ENCODE results near the gene RACK1.
"Not testable (repeated sequence)": the region's sequence is repeated elsewhere in the genome, so short reads cannot be mapped to it uniquely, and the experiment has no call there.

Gene RACK1

GRCh38 chr5:181243564-181244343, at the start of gene RACK1:
Gene RACK1 (minus strand): TSS chr5:181243906. CDS start chr5:181243800, 106 bp downstream.
- in situ Hi-C loops (cut with MboI; ENCODE audit: low sequenced_read_pairs), result no loop called here

GRCh38 chr5:181287331-181287730, 43.6 kb upstream of the RACK1 start:
- in situ Hi-C loops (cut with MboI; ENCODE audit: low sequenced_read_pairs), result not testable (repeated sequence)

- in situ Hi-C loops (cut with MboI; ENCODE audit: low sequenced_read_pairs), result not testable (repeated sequence)
These were observed 42.4 kb upstream of the RACK1 start for GRCh38 chr5:181285962-181286705.

GRCh38 chr5:181283841-181284755, 40.4 kb upstream of the RACK1 start:
- in situ Hi-C loops (cut with MboI; ENCODE audit: low sequenced_read_pairs), result not testable (repeated sequence)

GRCh38 chr5:181283347-181283746, 39.6 kb upstream of the RACK1 start:
- in situ Hi-C loops (cut with MboI; ENCODE audit: low sequenced_read_pairs), result no loop called here

- in situ Hi-C loops (cut with MboI; ENCODE audit: low sequenced_read_pairs), result no loop called here
These were observed 39.2 kb upstream of the RACK1 start for GRCh38 chr5:181282874-181283273.

- in situ Hi-C loops (cut with MboI; ENCODE audit: low sequenced_read_pairs), result not testable (repeated sequence)
These were observed 38.7 kb upstream of the RACK1 start for GRCh38 chr5:181282415-181282814.

GRCh38 chr5:181281984-181282316, 38.2 kb upstream of the RACK1 start:
- in situ Hi-C loops (cut with MboI; ENCODE audit: low sequenced_read_pairs), result no loop called here

GRCh38 chr5:181281077-181281983, 37.6 kb upstream of the RACK1 start:
- in situ Hi-C loops (cut with MboI; ENCODE audit: low sequenced_read_pairs), result no loop called here

- in situ Hi-C loops (cut with MboI; ENCODE audit: low sequenced_read_pairs), result no loop called here
These were observed 36.6 kb upstream of the RACK1 start for GRCh38 chr5:181280251-181280762.

GRCh38 chr5:181273433-181273744, 29.7 kb upstream of the RACK1 start:
- in situ Hi-C loops (cut with MboI; ENCODE audit: low sequenced_read_pairs), result not testable (repeated sequence)

- in situ Hi-C loops (cut with MboI; ENCODE audit: low sequenced_read_pairs), result no loop called here
These were observed 27.4 kb upstream of the RACK1 start for GRCh38 chr5:181271081-181271480.

- in situ Hi-C loops (cut with MboI; ENCODE audit: low sequenced_read_pairs), result not testable (repeated sequence)
These were observed 24.2 kb upstream of the RACK1 start for GRCh38 chr5:181267907-181268306.

- in situ Hi-C loops (cut with MboI; ENCODE audit: low sequenced_read_pairs), result not testable (repeated sequence)
These were observed 23.7 kb upstream of the RACK1 start for GRCh38 chr5:181267291-181267904.

- in situ Hi-C loops (cut with MboI; ENCODE audit: low sequenced_read_pairs), result no loop called here
These were observed 21.5 kb upstream of the RACK1 start for GRCh38 chr5:181265092-181265671.

GRCh38 chr5:181263633-181264032, 19.9 kb upstream of the RACK1 start:
- in situ Hi-C loops (cut with MboI; ENCODE audit: low sequenced_read_pairs), result no loop called here

GRCh38 chr5:181261320-181262049, 17.8 kb upstream of the RACK1 start:
- in situ Hi-C loops (cut with MboI; ENCODE audit: low sequenced_read_pairs), result no loop called here

- in situ Hi-C loops (cut with MboI; ENCODE audit: low sequenced_read_pairs), result no loop called here
These were observed 17.1 kb upstream of the RACK1 start, which contains the start of gene TRIM52 for GRCh38 chr5:181260720-181261319. Gene TRIM52 (minus strand): TSS chr5:181261143. CDS start chr5:181260813, 330 bp downstream.

Measured in hTERT RPE-1 (cell line).